Stimulated activated CD4-positive, alpha-beta T cell treated with anti-CD3 and anti-CD28 coated beads, Interleukin-4, amount 100 ng/mL, for 4 hours (primary cell): ENCODE measurements around the gene CDK4.
"Not testable (repeated sequence)": the region's sequence is repeated elsewhere in the genome, so short reads cannot be mapped to it uniquely, and the experiment has no call there.

Experiments
- DNase-seq, 2 experiments: peaks; one replicate each; pipeline ENCODE4 v3.0.0-alpha.2; 2020

Gene CDK4

DNA sequence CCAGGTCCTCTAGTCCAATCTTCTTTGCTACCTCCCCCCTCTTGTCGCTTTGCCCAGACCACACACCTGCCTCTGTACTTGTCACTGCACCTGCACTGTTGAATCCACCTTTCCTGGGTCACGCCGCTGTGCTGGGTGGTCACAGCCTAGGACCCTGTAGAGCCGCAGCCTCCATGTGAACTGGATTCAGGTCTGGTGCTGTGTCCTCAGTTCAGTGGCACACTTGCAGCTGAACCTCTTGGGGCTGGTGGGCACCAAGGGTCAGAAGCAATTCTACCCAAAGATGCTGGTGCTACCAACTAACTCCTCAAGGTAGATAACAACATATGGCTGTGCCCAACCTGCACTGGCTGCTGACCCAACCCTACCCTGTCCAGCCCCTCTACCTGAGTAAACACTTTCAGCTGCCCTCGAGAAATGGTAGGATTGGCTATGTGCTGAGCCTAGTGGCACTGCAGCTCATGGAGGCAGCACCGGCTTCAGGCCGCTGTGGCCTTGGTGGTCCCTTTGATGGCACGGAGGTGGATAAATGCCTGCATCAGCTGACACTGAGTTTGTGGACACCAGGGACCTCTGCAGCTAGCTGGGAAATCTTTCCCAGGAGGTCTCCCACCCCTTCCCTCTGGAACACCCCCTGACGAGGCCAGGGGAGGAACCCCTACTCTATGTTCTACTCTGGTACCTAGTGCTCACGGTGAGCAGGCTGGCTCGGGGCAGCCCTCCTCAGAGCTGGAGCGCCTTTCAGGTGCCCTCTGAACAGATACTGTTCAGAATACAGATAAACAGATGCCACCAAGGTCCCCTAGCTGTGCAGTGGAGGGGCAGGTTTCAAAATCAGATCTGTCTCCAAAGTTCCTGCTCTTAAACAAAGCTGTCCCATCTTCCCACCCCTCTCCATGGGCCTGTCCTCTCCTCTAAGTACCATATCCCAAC is 27.8 kb downstream of the CDK4 start:
- DNase-seq: no peak

DNA sequence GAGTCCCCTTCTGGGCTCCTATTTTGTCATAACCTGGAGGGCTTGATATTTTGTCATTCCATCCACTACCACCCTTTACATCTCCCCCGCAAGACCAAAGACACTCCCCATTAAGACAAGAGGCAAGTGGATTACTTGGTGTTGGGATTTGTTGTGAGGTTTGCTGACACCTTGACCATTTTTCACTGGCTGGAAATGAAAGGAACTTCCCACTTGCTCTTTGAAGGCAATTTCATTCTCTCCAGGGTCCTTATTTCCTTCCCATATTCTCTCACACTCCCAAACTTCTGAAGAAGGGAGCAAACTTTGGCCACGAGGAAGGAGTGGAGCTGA is 28.5 kb downstream of the CDK4 start:
- no peak for DNase-seq

DNA sequence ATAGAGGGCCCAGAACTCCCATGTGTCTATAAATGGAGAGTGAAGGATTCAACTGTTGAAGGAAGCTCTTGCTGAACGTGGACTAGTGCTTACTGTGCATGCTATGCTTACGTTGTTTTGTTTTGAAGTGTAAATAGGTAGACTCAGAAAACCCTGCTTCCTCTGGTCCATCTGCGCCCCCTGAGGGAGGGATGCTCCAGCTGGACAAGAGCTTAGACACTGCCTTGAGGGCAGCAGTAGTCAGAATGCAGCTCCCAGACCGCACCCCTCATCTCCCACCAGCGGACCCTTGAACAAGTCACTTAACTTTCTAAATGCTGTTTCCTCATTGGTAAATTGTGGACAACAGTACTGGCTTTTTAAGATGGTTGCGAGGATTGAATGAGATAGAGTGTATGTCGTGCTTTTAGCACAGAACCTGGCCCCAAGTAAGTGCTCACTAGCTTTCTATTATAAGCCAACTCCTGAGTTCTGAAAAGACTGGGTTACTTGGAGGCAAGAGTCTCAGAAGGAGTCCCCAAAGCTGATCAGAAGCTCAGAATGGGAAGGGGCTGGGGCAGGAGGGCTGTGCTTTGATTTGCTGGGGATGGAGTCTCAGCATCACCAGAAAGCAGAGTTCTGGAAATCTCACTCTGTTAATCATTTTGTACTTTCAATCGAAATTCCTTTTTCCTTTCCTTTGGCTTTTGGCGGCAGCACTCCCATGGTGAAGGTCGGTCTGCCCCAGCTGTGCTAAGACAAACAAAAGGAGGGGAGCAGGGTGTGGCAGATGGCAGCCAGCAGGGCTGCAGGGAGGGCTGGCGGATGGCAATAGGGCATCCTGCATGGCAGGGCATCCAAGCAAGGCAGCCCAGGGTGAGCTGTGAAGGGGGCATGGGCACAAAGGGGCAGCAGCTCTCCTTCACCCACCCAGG is 29.1 kb downstream of the CDK4 start:
- no peak for DNase-seq

DNA sequence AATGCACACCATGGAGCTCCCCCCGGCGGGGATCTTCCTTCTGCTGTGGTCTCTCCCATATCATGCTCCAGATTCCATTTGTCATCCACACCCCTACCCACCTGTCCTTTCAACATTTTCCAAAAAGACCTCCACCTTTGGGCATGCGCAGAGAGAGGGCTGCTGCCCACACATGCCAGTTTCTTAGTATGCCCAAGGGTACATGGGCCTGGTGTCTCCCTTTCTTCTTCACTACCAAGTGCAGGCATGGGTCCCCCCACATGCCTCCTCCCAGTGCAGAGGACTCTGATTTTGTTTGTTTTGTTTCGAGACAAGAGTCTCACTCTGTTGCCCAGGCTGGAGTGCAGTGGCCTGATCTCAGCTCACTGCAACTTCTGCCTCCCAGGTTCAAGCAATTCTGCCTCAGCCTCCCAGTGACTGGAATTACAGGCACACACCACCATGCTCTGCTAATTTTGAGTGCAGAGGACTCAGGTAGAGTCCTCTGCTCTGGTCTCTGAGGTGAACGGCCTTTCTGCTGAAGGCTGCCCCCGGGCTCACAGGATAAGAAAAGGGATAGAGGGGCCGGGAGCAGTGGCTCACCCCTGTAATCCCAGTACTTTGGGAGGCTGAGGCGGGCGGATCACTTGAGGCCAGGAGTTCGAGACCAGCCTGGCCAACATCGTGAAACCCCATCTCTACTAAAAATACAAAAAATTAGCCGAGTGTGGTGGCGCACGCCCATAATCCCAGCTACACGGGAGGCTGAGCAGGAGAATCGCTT is 30.1 kb downstream of the CDK4 start:
- DNase-seq: not testable (repeated sequence)

DNA sequence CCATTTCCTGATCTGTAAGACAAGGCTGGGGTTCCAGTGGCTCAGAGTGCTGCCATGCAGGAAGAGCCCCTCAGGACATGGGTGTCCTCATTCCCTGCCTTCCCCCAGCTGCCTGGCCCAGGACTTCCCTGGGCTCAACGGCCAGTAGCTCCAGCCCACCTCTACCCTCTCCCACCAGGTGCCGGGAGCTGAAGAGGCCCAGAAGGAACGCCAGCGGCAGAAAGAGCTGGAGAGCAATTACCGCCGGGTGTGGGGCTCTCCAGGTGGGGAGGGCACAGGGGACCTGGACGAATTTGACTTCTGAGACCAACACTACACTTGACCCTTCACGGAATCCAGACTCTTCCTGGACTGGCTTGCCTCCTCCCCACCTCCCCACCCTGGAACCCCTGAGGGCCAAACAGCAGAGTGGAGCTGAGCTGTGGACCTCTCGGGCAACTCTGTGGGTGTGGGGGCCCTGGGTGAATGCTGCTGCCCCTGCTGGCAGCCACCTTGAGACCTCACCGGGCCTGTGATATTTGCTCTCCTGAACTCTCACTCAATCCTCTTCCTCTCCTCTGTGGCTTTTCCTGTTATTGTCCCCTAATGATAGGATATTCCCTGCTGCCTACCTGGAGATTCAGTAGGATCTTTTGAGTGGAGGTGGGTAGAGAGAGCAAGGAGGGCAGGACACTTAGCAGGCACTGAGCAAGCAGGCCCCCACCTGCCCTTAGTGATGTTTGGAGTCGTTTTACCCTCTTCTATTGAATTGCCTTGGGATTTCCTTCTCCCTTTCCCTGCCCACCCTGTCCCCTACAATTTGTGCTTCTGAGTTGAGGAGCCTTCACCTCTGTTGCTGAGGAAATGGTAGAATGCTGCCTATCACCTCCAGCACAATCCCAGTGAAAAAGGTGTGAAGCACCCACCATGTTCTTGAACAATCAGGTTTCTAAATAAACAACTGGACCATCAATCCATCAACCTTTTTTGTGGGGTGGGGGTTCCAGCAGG is 31.2 kb downstream of the CDK4 start:
- no peak for DNase-seq

DNA sequence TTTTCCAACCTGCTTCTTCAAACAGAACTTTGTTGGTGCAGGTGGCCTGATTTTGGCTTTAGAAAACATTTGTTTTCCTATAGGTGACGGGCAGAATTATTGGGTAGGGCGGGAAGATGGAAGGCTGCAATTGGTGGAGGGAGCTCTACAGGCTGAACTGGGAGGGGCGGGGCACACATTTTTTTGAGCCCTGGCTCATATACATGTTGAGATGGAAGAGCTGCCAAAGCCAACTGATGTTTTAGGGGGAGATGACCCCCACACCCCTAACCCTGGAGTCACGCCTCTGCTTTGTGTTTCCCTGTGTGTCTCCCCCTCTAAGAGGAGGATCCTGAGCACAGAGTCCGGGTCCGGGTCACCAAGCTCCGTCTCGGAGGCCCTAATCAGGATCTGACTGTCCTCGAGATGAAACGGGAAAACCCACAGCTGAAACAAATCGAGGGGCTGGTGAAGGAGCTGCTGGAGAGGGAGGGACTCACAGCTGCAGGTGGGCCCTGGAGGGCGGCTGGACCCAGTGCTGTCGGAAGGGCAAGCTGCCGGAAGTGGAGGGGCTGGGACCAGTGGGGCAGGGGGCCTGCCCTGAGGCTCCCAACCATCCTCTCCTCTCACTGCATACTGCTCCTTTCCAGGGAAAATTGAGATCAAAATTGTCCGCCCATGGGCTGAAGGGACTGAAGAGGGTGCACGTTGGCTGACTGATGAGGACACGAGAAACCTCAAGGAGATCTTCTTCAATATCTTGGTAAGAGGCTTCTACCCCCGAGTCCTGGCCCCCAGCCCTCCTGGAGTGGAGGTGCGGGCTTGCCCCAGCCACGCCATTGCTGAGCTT is 32.1 kb downstream of the CDK4 start:
- DNase-seq: no peak

DNA sequence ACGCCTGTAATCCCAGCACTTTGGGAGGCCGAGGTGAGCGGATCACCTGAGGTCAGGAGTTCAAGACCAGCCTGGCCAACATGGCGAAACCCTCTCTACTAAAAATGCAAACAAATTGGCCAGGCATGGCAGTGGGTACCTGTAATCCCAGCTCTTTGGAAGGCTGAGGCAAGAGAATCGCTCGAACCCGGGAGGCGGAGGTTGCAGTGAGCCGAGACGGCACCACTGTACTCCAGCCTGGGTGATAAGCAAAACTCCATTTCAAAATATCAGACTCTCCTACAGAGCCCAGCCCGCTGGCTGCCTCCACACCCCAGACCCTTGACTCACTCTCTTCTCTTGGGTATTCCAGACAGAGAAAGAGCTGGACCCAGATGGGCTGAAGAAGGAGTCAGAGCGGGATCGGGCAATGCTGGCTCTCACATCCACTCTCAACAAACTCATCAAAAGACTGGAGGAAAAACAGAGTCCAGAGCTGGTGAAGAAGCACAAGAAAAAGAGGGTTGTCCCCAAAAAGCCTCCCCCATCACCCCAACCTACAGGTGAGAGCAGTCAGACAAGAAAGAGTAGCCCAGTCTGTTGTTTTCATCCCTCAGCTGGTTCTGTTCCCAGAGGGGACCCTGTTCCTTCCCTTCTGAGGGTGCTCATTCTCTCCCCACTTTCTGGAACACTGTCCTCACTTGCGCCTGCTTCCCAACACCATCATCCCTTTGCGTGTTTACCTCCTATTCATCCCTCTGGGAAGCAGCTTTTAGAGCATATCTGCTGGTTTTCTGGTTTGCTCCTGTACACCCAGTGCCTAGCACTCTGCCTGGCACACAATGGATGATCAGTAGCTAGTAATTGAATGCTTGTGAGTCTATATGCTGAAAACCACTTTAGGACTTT is 33.2 kb downstream of the CDK4 start:
- no peak for DNase-seq

DNA sequence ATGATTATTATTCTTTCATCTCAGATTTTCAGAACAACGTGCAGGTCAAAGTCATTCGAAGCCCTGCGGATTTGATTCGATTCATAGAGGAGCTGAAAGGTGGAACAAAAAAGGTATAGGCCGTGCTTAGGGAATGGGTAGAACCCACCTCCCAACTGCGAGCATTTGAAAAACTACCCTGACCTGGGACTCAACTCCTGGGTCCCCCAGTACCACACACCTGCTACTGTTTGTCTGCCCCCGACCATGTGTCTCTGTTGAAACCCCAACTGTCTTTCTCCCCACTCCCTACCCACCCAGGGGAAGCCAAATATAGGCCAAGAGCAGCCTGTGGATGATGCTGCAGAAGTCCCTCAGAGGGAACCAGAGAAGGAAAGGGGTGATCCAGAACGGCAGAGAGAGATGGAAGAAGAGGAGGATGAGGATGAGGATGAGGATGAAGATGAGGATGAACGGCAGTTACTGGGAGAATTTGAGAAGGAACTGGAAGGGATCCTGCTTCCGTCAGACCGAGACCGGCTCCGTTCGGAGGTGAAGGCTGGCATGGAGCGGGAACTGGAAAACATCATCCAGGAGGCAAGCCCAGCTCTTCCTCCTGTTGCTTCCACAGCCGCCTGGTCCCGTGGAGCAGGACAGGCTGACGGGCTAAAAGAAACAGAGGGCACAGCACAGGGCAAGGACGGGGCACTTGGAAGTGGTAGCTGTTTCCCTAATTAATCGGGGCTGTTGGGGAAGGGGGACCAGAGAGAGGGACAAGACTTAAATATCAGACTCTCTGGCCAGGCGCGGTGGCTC is 34.1 kb downstream of the CDK4 start:
- DNase-seq: no peak

DNA sequence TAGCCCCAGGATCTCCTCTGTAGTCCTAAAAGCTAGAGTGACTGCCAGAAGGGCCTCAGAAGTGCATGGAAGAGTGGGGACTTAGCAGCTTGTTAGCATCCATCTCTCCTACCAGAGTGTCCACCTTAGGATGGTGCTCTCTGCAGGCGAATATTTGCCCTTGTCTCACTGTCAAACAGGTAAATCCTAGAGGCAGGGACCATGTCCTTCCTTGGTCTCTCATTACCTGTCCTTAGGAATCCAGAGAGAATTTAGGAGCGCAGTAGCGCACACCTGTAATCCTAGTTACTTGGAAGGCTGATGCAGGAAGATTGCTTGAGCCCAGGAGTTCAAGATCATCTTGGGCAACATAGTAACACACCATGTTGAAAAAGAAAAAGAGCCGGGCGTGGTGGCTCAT is 35.0 kb downstream of the CDK4 start:
- no peak for DNase-seq

DNA sequence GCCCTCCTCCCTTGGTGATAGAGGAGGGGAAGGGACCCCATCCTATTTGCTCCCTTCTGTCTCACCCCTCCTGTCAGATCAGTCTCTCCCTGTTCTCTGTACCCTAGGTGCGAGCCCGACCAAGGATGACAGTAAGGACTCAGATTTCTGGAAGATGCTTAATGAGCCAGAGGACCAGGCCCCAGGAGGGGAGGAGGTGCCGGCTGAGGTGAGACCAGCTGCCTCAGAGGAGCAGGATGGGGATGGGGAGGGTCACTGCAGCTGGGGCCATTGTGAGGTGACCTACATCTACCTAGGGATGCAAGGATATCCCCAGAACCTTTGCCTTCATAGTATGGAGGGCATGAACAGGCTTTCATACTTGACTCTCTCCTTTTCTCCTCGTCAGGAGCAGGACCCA is 35.8 kb downstream of the CDK4 start:
- DNase-seq: no peak

DNA sequence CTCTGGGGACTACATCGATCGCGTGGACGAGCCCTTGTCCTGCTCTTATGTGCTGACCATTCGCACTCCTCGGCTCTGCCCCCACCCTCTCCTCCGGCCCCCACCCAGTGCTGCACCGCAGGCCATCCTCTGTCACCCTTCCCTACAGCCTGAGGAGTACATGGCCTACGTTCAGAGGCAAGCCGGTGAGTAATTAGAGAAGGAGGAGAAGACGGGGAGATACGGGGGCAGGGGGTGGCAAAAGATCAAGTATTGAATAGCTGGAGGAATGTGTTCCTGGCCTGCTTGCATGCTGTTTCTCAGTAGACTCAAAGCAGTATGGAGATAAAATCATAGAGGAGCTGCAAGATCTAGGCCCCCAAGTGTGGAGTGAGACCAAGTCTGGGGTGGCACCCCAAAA is 36.3 kb downstream of the CDK4 start:
- no peak for DNase-seq

DNA sequence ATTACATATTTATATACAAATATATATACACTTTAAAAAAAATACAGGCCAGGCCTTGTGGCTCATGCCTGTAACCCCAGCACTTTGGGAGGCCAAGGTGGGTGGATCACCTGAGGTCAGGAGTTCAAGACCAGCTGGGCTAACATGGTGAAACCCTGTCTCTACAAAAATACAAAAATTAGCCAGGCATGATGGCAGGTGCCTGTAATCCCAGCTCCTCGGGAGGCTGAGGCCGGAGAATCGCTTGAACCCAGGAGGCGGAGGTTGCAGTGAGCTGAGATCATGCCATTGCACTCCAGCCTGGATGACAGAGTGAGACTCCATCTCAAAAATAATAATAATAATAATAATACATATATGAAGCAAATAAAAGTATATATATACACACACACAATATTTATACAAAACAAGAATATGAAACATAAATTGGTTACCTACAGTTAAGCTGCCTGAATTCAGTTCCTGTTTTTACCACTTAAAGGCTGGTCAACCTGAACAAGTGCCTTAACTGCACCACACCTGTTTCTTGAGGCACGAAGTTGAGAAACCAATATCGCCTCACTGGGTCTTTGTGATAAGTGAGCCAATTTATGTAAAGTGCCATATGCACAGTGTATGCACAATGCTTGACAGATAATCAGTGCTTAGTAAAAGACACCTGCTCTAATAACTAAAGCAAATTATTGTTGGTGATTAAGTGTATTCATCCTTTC is 36.9 kb downstream of the CDK4 start:
- DNase-seq: not testable (repeated sequence)

DNA sequence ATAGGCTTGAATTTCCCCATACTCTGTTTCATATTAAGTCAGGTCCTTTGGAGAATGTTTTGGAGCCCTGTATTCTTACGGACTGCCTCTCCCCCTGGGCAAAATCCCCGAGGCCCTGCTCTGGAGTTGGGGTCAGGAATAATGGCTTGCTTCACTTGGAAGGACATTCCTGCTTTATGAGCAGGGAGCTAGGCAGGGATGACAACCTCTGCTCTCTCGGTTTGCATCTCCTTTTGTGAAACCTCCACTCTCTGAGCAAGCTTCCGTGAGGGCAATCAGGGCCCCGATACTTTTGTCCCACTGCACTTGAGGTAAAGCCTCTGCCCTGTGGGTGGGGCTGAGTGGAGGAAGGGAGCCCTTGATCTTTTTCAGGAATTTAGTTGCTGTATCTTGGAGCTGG is 38.9 kb downstream of the CDK4 start:
- DNase-seq: no peak

DNA sequence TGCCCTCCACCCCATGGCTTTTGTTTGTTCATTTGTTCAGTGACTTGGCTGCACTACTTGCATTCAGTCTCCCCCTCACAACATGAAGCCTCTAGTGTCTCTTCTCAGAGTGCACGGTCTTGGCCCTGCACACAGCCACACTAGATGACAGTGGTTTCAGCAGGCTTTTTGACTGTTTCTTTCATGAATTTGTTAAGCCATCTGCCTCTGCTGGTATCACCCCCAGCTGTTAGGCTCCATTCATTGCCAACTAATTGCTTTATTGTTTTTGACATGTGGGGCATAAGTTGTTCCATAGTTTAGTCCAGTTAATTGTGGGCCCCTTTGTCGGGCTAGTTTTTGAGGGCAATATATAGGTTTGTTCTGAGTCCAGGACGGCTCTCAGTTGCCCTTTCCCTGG is 39.4 kb downstream of the CDK4 start:
- no peak for DNase-seq

DNA sequence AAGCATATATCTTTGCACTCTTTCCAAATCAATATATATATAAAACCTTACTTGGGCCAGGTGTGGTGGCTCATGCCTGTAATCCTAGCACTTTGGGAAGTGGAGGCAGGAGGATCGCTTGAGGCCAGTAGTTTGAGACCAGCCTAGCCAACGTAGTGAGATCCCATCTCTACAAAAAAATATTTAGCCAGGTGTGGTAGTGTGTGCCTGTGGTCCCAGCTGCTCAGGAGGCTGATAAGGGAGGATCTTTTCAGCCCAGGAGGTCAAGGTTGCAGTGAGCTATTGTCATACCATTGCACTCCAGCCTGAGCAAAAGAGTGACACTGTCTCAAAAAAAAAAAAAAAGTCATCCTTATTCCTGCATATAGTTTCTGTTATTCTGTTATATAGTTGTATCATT is 43.8 kb downstream of the CDK4 start:
- DNase-seq: no peak

DNA sequence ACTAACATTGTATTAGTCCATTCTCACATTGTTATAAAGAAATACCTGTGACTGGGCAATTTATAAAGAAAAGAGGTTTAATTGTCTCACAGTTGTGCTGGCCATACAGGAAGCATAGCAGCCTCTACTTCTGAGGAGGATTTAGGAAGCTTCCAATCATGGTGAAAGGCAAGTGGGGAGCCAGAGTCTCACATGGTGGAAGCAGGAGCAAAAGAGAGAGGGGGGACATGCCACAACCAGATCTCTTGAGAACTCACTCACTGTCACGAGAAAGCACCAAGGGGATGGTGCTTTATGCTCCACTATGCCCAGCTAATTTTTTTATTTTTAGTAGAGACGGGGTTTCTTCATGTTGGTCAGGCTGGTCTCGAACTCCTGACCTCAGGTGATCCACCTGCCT is 44.9 kb downstream of the CDK4 start:
- no peak for DNase-seq

DNA sequence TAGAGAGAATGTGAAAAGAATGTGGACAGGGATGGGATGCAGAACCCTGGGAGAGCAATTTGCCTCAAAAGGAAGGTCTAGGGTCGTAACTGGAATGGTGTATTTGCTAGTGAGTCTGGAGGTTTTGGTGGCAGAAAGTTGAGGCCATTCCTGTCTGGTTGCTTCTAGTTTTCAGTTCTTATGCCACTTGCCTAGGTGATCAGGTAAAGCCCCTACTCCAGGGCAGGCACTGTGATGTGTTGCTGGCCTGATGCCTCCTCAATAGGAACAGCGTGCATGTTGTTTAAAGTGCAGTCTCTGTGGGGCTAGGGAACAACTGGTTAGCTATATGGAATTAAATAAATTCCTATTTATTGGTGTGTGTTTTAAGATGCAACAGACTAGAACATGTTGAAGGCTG is 51.8 kb downstream of the CDK4 start:
- no peak for DNase-seq

DNA sequence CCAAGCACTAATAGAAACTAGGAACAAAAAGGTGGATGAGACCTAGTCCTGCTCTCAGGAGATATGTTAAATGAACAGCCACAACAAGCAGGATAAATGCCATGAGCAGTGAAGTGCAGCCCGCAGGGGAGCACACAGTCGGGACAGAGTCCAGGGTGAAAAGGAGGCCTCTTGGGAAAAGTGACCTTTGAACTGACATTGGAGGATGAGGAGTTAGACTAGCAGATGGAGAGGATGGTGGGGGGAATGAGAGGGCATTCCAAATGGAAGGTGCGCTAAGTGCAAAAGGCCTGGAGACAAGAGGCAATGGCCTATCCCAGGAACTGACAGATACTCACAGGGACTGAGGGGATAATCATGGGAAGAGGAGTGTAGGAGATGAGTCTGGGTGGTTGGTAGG is 53.7 kb downstream of the CDK4 start:
- DNase-seq: no peak
